GM12875 (cell line): ENCODE data around the gene SLC26A1.
A peak's percentile ranks its signal among the peaks of the same experiment; 100 is the strongest.

Source experiments
- H3K4me3 ChIP-seq: one replicate; pipeline ENCODE4 v1.5.1; 2011; ENCODE audit warnings: low read depth, low read length, control low read depth
- TF ChIP-seq, protein P1 (sequence below): IDR thresholded peaks from 2 replicates; pipeline ENCODE4 v1.5.1; 2011; ENCODE audit warnings: low read depth, mild to moderate bottlenecking, control low read depth, inconsistent platforms, low read length, moderate library complexity, borderline replicate concordance; ENCODE audit not compliant: insufficient read depth

SLC26A1 gene

DNA sequence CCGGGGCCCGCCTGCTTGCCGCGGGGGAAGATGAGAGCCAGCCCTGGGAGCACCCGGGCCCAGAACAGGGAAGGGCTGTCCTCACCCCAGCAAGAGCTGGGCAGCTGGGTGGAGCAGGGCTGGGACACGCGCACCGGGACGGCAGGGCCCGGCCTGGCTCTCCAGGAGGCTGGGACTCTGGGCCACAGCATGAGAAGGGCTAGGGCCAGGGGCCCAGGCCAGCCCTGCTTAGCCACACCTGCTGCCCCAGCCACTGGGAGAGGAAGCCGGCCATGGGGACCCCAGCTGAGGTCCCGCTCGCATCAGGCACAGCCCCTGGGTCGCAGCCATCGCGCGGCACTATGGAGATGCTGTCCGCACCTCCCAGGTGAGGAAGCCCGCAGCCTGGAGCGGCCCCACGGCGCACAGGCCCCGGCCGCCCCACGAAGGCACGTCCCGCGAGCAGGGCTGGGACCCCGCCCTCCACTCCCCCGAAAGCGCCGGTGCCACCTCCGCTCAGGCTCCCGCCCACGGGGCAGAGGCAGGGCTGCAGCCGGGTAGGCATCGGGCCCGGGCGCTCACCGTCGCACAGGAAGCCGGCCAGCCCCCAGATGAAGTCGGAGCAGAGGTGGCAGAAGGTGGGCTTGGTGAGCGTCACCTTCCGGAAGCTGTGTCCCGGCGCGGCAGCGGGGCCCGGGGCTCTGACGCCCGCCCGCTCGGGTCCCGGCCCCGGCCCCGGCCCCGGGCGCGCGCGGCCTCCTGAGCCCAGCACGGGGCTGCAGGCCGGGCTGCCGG lies 20.4 kb downstream of the SLC26A1 start:
- TF ChIP-seq, protein P1, sequence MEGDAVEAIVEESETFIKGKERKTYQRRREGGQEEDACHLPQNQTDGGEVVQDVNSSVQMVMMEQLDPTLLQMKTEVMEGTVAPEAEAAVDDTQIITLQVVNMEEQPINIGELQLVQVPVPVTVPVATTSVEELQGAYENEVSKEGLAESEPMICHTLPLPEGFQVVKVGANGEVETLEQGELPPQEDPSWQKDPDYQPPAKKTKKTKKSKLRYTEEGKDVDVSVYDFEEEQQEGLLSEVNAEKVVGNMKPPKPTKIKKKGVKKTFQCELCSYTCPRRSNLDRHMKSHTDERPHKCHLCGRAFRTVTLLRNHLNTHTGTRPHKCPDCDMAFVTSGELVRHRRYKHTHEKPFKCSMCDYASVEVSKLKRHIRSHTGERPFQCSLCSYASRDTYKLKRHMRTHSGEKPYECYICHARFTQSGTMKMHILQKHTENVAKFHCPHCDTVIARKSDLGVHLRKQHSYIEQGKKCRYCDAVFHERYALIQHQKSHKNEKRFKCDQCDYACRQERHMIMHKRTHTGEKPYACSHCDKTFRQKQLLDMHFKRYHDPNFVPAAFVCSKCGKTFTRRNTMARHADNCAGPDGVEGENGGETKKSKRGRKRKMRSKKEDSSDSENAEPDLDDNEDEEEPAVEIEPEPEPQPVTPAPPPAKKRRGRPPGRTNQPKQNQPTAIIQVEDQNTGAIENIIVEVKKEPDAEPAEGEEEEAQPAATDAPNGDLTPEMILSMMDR = no peak
- peak overlapping the region; percentile 72 for H3K4me3 ChIP-seq

DNA sequence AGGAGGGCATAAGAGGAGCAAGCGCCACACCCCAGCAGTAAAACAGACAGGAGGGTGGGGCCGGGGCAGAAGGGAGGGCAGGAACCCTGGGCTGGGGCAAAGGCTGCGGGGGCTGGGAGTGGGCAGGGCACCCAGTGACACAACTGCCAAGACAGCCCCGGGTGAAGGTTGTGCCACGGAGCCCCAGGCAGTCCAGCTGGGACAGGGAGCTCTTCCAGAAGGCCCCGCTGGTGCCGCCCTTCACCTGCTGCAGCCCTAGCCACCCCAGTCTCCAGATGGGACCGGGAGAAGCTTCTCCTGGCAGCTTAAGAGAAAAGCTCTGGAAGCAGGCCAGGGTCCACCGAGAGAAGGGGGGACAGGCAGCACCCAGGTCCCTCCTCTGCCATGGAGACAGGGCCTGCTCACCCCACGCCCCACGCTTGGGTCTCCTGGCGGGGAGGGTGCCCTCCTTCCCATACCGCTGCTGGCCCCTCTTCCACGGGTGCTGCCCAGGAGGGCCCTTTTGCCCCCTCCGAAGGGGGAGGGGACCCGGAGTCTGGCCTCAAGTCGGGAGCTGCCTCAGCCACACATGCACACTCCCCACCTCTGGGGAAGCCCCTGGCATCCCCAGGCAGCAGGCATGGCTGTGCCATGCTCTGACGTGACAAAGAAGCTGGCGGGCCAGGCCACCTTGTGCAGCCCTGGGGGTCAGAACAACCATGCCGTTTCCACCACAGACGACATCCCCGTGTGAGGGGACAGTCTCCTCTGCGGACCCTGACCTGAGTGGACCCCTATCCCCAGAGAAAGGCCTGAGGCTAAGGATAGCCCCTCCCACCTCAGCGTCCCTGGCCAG lies 21.3 kb downstream of the SLC26A1 start:
- no peak overlapping the region for H3K4me3 ChIP-seq
- TF ChIP-seq, protein P1 = no peak

DNA sequence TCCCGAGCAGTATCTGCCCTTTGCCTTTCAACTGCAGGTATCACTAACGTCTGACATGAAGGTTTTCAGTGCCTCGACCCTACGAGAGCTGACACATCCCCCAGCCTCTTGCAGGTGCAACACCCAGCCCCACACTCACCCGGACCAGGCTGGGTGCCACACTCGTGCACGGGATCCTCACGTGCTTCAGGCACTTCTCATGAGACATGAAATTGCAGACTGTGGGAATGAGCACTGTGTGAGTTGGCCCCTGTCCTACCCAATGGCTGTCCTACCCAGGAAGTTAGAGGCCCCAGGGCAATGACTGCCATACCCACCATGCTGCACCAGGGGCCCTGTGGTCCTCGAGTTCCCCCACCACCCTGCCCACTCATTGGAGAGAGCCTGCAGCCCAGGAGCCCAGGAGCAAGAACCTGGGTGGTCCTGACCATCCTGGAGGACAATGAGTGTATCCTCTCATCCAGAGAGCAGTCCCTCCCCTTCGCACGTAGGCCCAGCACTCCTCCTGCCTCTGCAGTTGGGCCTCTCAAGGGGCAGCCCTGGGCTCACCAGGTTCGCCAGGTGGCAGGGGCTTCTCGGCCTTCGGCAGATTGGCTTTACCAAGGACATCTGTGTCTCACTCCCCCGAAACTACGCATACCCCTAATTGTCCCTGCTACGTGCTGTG lies 22.2 kb downstream of the SLC26A1 start:
- TF ChIP-seq, protein P1 = no peak
- H3K4me3 ChIP-seq = no peak overlapping the region

DNA sequence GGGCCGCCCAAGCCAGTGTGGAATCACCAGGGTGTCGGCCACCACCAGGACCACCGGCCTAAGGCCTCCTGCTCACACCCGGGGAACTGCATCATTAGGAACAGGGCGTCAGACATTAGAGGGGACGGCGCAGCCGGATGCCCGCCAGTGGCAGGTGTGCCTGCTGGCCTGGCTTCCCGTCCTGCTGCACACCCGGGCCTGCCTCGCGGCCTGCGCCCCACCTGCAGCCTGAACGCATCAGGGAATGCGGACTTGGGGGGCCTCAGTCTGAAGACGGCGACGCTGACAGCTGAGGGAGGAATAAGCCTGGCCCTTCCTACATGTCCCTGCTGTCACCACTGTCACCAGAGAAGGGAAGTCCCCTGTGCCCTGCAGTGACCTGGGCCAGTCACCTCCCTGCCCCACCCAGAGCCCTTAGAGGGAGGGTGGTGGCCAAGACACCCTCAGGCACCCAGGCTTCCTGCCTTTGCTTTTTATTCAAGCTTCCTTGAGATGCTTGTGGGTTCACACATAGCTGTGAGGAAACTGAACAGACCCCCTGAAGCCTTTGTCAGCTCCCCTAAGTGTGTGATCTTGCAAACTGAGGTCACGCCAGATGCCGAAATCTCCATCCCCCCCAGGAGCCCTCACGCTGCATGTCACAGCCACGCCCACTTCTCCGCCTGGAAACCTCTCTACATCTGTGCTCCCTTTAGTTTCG lies 23.0 kb downstream of the SLC26A1 start:
- no peak overlapping the region for H3K4me3 ChIP-seq
- TF ChIP-seq, protein P1 = no peak

DNA sequence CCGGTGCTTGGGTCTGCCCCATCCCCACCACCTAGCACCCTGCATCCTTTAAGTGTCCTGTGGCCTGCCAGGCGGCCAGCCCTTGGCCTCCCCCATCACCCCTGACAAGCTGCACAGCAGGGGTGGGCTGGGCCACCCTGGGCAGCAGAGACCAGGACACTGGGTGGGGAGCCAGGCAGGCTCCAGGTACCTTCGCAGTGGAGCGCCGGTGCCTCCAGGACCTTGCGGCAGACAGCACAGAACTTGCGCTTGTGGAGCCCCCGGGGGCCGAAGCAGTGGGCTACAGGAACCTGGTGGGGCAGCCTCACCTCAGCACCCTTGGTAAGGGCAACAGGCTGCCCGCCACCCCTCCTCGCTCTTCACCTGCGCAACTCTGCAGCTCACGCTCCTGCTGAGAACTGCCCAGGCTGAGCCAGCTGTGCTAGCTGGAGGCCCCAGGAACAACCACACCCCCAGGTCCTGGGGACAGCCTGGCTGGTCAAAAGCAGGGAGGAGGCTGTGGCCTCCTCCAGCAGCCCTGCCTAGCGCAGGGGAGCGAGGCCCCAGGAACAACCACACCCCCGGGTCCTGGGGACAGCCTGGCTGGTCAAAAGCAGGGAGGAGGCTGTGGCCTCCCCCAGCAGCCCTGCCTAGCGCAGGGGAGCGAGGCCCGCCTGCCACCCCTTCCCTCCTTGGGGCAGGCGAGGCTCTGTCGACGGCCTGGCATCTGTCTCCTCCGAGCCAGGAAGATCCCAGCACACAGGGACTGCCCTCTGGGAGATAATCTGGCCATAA lies 24.4 kb downstream of the SLC26A1 start:
- H3K4me3 ChIP-seq = no peak overlapping the region
- TF ChIP-seq, protein P1 = no peak

DNA sequence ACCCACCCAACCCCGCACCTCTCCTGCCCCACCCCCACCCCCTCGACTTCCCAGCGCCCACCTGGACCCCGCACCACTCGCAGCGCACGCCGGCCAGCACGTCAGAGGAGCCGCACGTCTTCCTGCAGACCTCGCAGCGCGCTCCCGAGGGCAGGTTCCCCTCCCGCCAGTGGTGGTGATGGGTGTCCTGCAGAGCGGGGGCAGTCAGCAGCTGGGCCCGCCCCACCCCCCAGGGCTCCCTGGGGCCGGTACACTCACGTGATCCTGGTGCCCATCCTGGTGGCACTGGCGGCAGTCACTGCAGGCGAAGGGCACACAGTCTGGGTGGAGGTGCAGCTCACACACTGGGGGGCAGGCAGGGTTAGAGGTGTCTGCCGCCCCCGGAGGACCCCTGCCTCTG lies 25.0 kb downstream of the SLC26A1 start:
- TF ChIP-seq, protein P1 = no peak
- no peak overlapping the region for H3K4me3 ChIP-seq
